Esophagus muscularis mucosa (tissue), 4 donors: ENCODE measurements around the gene MYO1E. TPM values are rescaled to one million over a fixed set of nuclear protein-coding genes. Genes with fewer than 3 reads are reported as not detected.

Source experiments
- DNase-seq: peaks from one replicate; pipeline ENCODE4 v3.0.0-alpha.2; 2017; ENCODE audit errors: extremely low spot score
- H3K27ac ChIP-seq, 4 donors: fragments of 200-600 bp; sonication (generic); replicated peaks in 1 of 4; 1 replicate in 3 of 4; 2 replicates in 1 of 4; pipeline ENCODE4 v1.5.1; 2016 to 2019; ENCODE audit warnings: mild to moderate bottlenecking in 1 of 4
- H3K27me3 ChIP-seq, 4 donors: fragments of 200-600 bp; sonication (generic); one replicate each; pipeline versions ENCODE4 v1.5.1 to v1.6.0; 2016 to 2019
- H3K36me3 ChIP-seq, 4 donors: fragments of 200-600 bp; sonication (generic); one replicate each; pipeline ENCODE4 v1.5.1; 2016 to 2019
- H3K4me1 ChIP-seq, 4 donors: fragments of 200-600 bp; sonication (generic); one replicate each; pipeline ENCODE4 v1.5.1; 2016 to 2019
- H3K4me3 ChIP-seq, 4 donors: fragments of 200-600 bp; sonication (generic); 1 replicate in 2 of 4; 2 replicates in 2 of 4; pipeline ENCODE4 v1.5.1; 2016 to 2019; ENCODE audit warnings: mild to moderate bottlenecking in 4 of 4, moderate library complexity in 1 of 4
- H3K9me3 ChIP-seq, 4 donors: fragments of 200-600 bp; sonication (generic); 1 replicate in 3 of 4; 2 replicates in 1 of 4; pipeline ENCODE4 v1.5.1; 2016 to 2019
- CTCF ChIP-seq, 3 experiments: fragments of 200-600 bp in 2 of 3; fragments of 450-650 bp in 1 of 3; sonication (generic) in 2 of 3; IDR thresholded peaks; one replicate each; pipeline ENCODE4 v1.5.1; 2017 to 2019; ENCODE audit warnings: antibody characterized with exemption in 3 of 3, mild to moderate bottlenecking in 2 of 3, moderate library complexity in 1 of 3
- EP300 ChIP-seq: sonication (generic); formaldehyde crosslinking; IDR thresholded peaks from one replicate; pipeline ENCODE4 v1.6.1; 2017; ENCODE audit warnings: antibody characterized with exemption
- POLR2A ChIP-seq: fragments of 450-650 bp; IDR thresholded peaks from one replicate; pipeline ENCODE4 v1.6.1; 2017; ENCODE audit warnings: antibody characterized with exemption, moderate library complexity, mild to moderate bottlenecking, low read depth
- POLR2AphosphoS5 ChIP-seq, 2 donors: sonication (generic); formaldehyde crosslinking; IDR thresholded peaks; one replicate each; pipeline ENCODE4 v1.6.1; 2017; ENCODE audit warnings: antibody characterized with exemption in 2 of 2
- WGBS: methylation state at CpG from one replicate; pipeline ENCODE4 v1.1.5; 2018; 5-methylcytosine and 5-hydroxymethylcytosine counted together
- intact Hi-C: fragments of 100-400 bp; cut with DNase I; formaldehyde crosslinking; loops from one replicate; pipeline ENCODE4 v1.15.1; 2023
- total RNA-seq, 4 donors: library from RNA; depleted of rRNA; stranded (reverse); fragments of >200 nt; gene quantifications; one replicate each; pipeline versions ENCODE4 v1.1.0 to v1.2.1, GENCODE V29; 2016

The MYO1E gene
- total RNA-seq, 4 donors from 2014 or later: 32.7 to 39.9 (median 37.6) TPM

DNA sequence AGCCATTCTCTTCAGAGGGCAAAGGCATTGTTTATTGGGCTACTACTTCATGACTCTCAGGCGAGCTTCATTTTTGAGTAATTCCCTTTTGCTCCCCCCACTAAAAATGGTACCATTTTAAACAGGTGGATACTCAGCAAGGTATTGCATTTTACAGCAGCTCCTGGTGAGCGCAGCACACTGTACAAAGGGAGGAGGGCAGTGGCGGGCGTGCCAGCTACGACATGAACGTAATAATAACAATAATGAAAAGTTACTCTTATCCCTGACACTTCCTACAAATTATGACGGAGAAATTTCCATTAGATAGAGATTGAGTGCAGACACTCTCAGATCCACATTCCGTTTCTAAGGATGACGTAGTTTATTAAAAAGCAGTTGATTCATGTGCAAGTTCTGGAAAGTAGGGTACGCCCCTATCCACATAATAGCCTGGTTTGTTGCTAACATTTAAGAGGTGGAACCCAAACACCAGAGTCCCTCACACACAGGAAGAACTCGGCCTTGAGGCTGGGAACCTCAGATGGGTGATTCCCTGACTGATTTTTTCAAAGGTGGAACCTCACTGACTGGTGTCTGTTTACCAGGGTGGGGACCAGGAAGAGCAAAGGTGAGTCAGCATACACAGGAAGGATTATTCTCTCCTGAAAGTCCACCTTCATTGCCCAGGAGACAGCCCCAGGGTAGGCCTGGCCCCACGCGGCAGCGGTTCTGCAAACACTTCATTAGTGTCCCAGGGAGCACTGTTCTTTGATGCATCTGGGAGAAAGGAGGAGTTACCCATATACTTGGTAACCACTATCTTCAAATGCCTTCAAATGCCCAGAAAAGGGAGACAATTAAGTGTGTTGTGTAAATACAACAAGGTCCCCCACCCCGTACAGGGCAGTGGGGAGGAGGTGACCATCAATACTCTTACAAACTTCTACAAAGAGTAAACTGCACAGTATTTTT, 96.2 kb downstream of the MYO1E start:
- TF ChIP-seq EP300: no peak
- no peak for TF ChIP-seq CTCF (IDR thresholded peaks at IDR 0.05)
- TF ChIP-seq POLR2A: no peak
- no peak for TF ChIP-seq POLR2AphosphoS5 (IDR thresholded peaks at IDR 0.05)
- no peaks in the 10 kb centered on the region for H3K9me3 ChIP-seq
- H3K27ac ChIP-seq: no peak overlapping the region
- H3K27me3 ChIP-seq: no peaks in the 10 kb centered on the region
- DNase-seq: no peak
- peaks cover 0 to 3% (median 0%) of the 10 kb centered on the region in 4 donors for H3K36me3 ChIP-seq
- intact Hi-C loops: no loop called here
- H3K4me3 ChIP-seq: no peak overlapping the region
- WGBS: 96% methylated on average over 15 of the region's 15 CpGs
- no peaks in the 10 kb centered on the region for H3K4me1 ChIP-seq

DNA sequence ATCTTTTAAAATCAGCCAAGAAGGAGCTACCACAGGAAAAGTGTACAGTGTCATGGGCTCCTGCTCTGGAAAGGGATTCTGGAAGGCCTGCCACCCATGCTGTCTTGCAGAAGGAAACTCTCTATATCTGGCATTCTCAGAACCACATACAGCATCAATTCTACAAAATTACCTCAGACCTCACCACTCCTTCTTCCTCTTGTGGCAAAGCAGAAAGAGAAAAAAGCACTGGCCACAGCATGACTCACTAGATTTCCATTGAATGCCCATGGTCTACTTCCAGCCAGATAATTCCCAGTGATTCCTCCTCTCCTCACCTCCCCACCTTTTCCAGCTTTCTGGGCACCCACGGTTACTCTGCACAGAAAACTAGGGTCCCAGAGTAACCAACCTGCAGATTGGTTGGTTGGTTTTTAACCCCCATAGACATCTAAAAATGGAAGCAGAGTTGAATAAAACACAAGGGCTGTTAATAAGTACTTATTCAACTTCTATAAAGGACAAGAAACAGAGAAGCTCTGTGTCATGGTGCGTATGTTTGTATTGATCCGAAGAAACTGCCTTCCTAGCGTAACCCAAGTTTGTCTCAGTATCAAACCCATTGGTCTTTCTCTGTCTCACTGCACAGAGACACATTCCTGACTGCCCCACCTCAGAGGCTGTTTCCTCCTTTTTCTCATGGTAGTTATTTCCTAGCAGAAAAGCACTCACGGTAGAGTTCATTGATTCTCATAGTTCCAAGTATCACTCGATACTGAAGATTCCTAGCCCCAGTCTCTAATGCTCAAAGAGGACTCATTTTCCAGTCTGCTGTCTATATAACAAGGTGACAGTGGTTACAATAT, 98.3 kb downstream of the MYO1E start:
- peaks cover 0 to 8% (median 0%) of the 10 kb centered on the region in 4 donors for H3K36me3 ChIP-seq
- 90% methylated on average over 6 of the region's 6 CpGs for WGBS
- no peak overlapping the region for H3K27ac ChIP-seq
- no peak overlapping the region for H3K4me3 ChIP-seq
- no peaks in the 10 kb centered on the region for H3K9me3 ChIP-seq
- H3K4me1 ChIP-seq: no peaks in the 10 kb centered on the region
- no peak for TF ChIP-seq CTCF (IDR thresholded peaks at IDR 0.05)
- no peak for TF ChIP-seq EP300
- no peak for TF ChIP-seq POLR2AphosphoS5 (IDR thresholded peaks at IDR 0.05)
- no peak for TF ChIP-seq POLR2A
- no peak for DNase-seq
- intact Hi-C loops: no loop called here
- H3K27me3 ChIP-seq: no peaks in the 10 kb centered on the region

DNA sequence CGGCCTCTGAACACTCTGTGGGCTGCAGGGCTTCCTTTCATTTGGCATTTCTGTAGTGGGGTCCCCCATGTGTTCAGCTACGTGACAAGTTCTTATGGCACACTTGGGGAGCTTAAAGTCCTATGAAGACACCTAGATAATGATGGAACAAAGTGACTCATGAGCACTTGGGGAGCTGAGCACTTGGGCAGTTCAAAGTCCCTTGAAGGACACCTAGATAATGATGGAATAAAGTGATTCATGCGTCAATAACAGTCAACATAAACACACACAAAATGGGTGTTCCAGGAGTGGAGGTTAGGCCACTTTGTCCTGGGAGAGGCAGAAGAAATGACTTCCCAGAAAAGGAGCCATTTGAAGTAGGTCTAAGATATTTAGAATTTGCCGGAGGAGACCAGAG, 99.4 kb downstream of the MYO1E start:
- TF ChIP-seq CTCF (IDR thresholded peaks at IDR 0.05) (no peak), POLR2AphosphoS5 (IDR thresholded peaks at IDR 0.05) (no peak), POLR2A (no peak), EP300 (no peak)
- no peak for DNase-seq
- WGBS: 93% methylated on average over 4 of the region's 4 CpGs
- H3K4me3 ChIP-seq: no peak overlapping the region
- H3K27me3 ChIP-seq: no peaks in the 10 kb centered on the region
- intact Hi-C loops: no loop called here
- H3K4me1 ChIP-seq: no peaks in the 10 kb centered on the region
- no peaks in the 10 kb centered on the region for H3K9me3 ChIP-seq
- H3K27ac ChIP-seq: no peak overlapping the region
- H3K36me3 ChIP-seq: peaks cover 0 to 10% (median 0%) of the 10 kb centered on the region in 4 donors

- WGBS: 58% methylated on average over 7 of the region's 7 CpGs
- Histone ChIP-seq H3K4me3 (no peak overlapping the region), H3K36me3 (peaks cover 0 to 10% (median 0%) of the 10 kb centered on the region in 4 donors), H3K9me3 (no peaks in the 10 kb centered on the region), H3K4me1 (no peaks in the 10 kb centered on the region), H3K27me3 (no peaks in the 10 kb centered on the region), H3K27ac (no peak overlapping the region)
- intact Hi-C loops: no loop called here
- no peak for DNase-seq
- TF ChIP-seq CTCF (IDR thresholded peaks at IDR 0.05) (no peak), POLR2AphosphoS5 (IDR thresholded peaks at IDR 0.05) (no peak), POLR2A (no peak), EP300 (no peak)
Measured at GRCh38 chr15:59271595-59272201, 101.0 kb downstream of the MYO1E start.
